Stimulated activated CD4-positive, alpha-beta T cell treated with anti-CD3 and anti-CD28 coated beads, Interleukin-12 subunit alpha, Interleukin-12 subunit beta, amount 100 ng/mL, for 24 hours (primary cell): Measurements from ENCODE around the gene ARL6.
A peak's percentile ranks its signal among the peaks of the same experiment; 100 is the strongest.
"Not testable (repeated sequence)": the region's sequence is repeated elsewhere in the genome, so short reads cannot be mapped to it uniquely, and the experiment has no call there.

Experiments
- DNase-seq, 2 experiments: peaks; one replicate each; pipeline ENCODE4 v3.0.0-alpha.2; 2020; ENCODE audit warnings: low read depth in 2 of 2

ARL6 gene

GRCh38 chr3:97821287-97821773, 56.8 kb downstream of the ARL6 start:
- DNase-seq, result peak in 1 of 2 experiments; percentile 33

- peak; percentile 60 to 70 for DNase-seq
These were observed 57.3 kb downstream of the ARL6 start, which contains the start of gene CRYBG3 for GRCh38 chr3:97821774-97822358. CRYBG3 (plus strand) TSS chr3:97822011; CDS start chr3:97822207, 196 bp downstream.

GRCh38 chr3:97822359-97822775, 57.8 kb downstream of the ARL6 start:
- peak in 1 of 2 experiments; percentile 2 for DNase-seq

- no peak for DNase-seq
These were observed 58.8 kb downstream of the ARL6 start for GRCh38 chr3:97823046-97824004.

GRCh38 chr3:97825101-97825500, 60.5 kb downstream of the ARL6 start:
- DNase-seq, result no peak

- no peak for DNase-seq
These were observed 63.3 kb downstream of the ARL6 start for GRCh38 chr3:97827741-97828471.

GRCh38 chr3:97829198-97829597, 64.6 kb downstream of the ARL6 start:
- DNase-seq, result no peak

GRCh38 chr3:97830638-97831037, 66.1 kb downstream of the ARL6 start:
- no peak for DNase-seq

GRCh38 chr3:97831140-97831539, 66.6 kb downstream of the ARL6 start:
- DNase-seq, result no peak

GRCh38 chr3:97833184-97833583, 68.6 kb downstream of the ARL6 start:
- not testable (repeated sequence) for DNase-seq

GRCh38 chr3:97835761-97836160, 71.2 kb downstream of the ARL6 start:
- DNase-seq, result no peak

GRCh38 chr3:97838393-97838792, 73.8 kb downstream of the ARL6 start:
- no peak for DNase-seq

- no peak for DNase-seq
These were observed 75.4 kb downstream of the ARL6 start for GRCh38 chr3:97839944-97840343.

GRCh38 chr3:97841304-97841703, 76.7 kb downstream of the ARL6 start:
- DNase-seq, result no peak

GRCh38 chr3:97841956-97842355, 77.4 kb downstream of the ARL6 start:
- DNase-seq, result no peak

GRCh38 chr3:97848779-97849178, 84.2 kb downstream of the ARL6 start:
- DNase-seq, result no peak
